IPS-20b (cell line): ENCODE data around the gene IL4I1.
A peak's percentile ranks its signal among the peaks of the same experiment; 100 is the strongest.

Source experiments
- H3K27ac ChIP-seq: one replicate; pipeline ENCODE4 v1.5.1; 2013; ENCODE audit warnings: low read length
- H3K27me3 ChIP-seq: 2 replicates; pipeline ENCODE4 v1.6.1; 2013; ENCODE audit warnings: mild to moderate bottlenecking, low read length, inconsistent platforms; ENCODE audit not compliant: insufficient read depth
- H3K36me3 ChIP-seq: 2 replicates; pipeline ENCODE4 v1.6.1; 2013; ENCODE audit warnings: low read depth, mild to moderate bottlenecking, inconsistent platforms, low read length, moderate library complexity; ENCODE audit not compliant: insufficient read depth
- H3K4me1 ChIP-seq: 2 replicates; pipeline ENCODE4 v1.6.1; 2013; ENCODE audit warnings: mild to moderate bottlenecking, control low read depth, inconsistent platforms, low read length, moderate library complexity; ENCODE audit not compliant: insufficient read depth
- H3K4me3 ChIP-seq: 2 replicates; pipeline ENCODE4 v1.5.1; 2013; ENCODE audit warnings: mild to moderate bottlenecking, low read length, inconsistent platforms
- H3K9ac ChIP-seq: 2 replicates; pipeline ENCODE4 v1.6.1; 2013; ENCODE audit warnings: low read depth, mild to moderate bottlenecking, inconsistent platforms, low read length, moderate library complexity
- H3K9me3 ChIP-seq: 2 replicates; pipeline ENCODE4 v1.6.1; 2013; ENCODE audit warnings: mild to moderate bottlenecking, low read depth, low read length, inconsistent platforms; ENCODE audit not compliant: insufficient read depth

IL4I1 gene

GRCh38 chr19:49857061-49857837, 39.4 kb downstream of the IL4I1 start:
- Histone ChIP-seq H3K4me1 (peaks cover 6% of the 10 kb centered on the region; the same call in 1 of the 2 replicates), H3K4me3 (no peak overlapping the region), H3K27ac (no peak overlapping the region), H3K27me3 (no peaks in the 10 kb centered on the region), H3K9me3 (no peaks in the 10 kb centered on the region), H3K36me3 (peaks cover 83% of the 10 kb centered on the region), H3K9ac (no peak overlapping the region)

- peaks cover 82% of the 10 kb centered on the region for H3K36me3 ChIP-seq
- H3K4me1 ChIP-seq = peaks cover 7% of the 10 kb centered on the region; the same call in 1 of the 2 replicates
- H3K9me3 ChIP-seq = no peaks in the 10 kb centered on the region
- H3K4me3 ChIP-seq = no peak overlapping the region
- H3K27ac ChIP-seq = no peak overlapping the region
- no peak overlapping the region for H3K9ac ChIP-seq
- no peaks in the 10 kb centered on the region for H3K27me3 ChIP-seq
Measured at GRCh38 chr19:49856574-49857021, 40.1 kb downstream of the IL4I1 start.

GRCh38 chr19:49855676-49856573, 40.8 kb downstream of the IL4I1 start:
- H3K27ac ChIP-seq = no peak overlapping the region
- peaks cover 76% of the 10 kb centered on the region for H3K36me3 ChIP-seq
- no peaks in the 10 kb centered on the region for H3K27me3 ChIP-seq
- no peaks in the 10 kb centered on the region for H3K9me3 ChIP-seq
- H3K4me3 ChIP-seq = no peak overlapping the region
- H3K4me1 ChIP-seq = peaks cover 7% of the 10 kb centered on the region; the same call in 1 of the 2 replicates
- H3K9ac ChIP-seq = no peak overlapping the region

GRCh38 chr19:49855277-49855675, 41.4 kb downstream of the IL4I1 start:
- Histone ChIP-seq H3K27ac (no peak overlapping the region), H3K27me3 (no peaks in the 10 kb centered on the region), H3K4me1 (peaks cover 7% of the 10 kb centered on the region; the same call in 1 of the 2 replicates), H3K36me3 (peaks cover 70% of the 10 kb centered on the region), H3K9ac (no peak overlapping the region), H3K9me3 (no peaks in the 10 kb centered on the region), H3K4me3 (no peak overlapping the region)

GRCh38 chr19:49854378-49855263, 42.1 kb downstream of the IL4I1 start:
- Histone ChIP-seq H3K4me1 (peaks cover 7% of the 10 kb centered on the region; the same call in 1 of the 2 replicates), H3K27me3 (no peaks in the 10 kb centered on the region), H3K9ac (no peak overlapping the region), H3K36me3 (peaks cover 63% of the 10 kb centered on the region), H3K9me3 (no peaks in the 10 kb centered on the region), H3K27ac (no peak overlapping the region), H3K4me3 (no peak overlapping the region)

- Histone ChIP-seq H3K4me1 (peaks cover 7% of the 10 kb centered on the region; the same call in 1 of the 2 replicates), H3K9ac (no peak overlapping the region), H3K27me3 (no peaks in the 10 kb centered on the region), H3K27ac (no peak overlapping the region), H3K36me3 (peaks cover 61% of the 10 kb centered on the region), H3K4me3 (no peak overlapping the region), H3K9me3 (no peaks in the 10 kb centered on the region)
Measured at GRCh38 chr19:49853852-49854377, 42.8 kb downstream of the IL4I1 start.

- H3K36me3 ChIP-seq = peaks cover 49% of the 10 kb centered on the region
- no peaks in the 10 kb centered on the region for H3K27me3 ChIP-seq
- peaks cover 7% of the 10 kb centered on the region; the same call in 1 of the 2 replicates for H3K4me1 ChIP-seq
- H3K27ac ChIP-seq = no peak overlapping the region
- no peaks in the 10 kb centered on the region for H3K9me3 ChIP-seq
- no peak overlapping the region; the same call in 1 of the 2 replicates for H3K9ac ChIP-seq
- peak overlapping the region; percentile 90 for H3K4me3 ChIP-seq
Measured at GRCh38 chr19:49852631-49853126, 44.0 kb downstream of the IL4I1 start.

GRCh38 chr19:49851456-49852259, 45.0 kb downstream of the IL4I1 start:
- Histone ChIP-seq H3K36me3 (peaks cover 39% of the 10 kb centered on the region), H3K4me3 (peak overlapping the region; percentile 90), H3K9me3 (no peaks in the 10 kb centered on the region), H3K9ac (peak overlapping the region; percentile 85), H3K27me3 (no peaks in the 10 kb centered on the region), H3K27ac (no peak overlapping the region), H3K4me1 (peaks cover 7% of the 10 kb centered on the region; the same call in 1 of the 2 replicates)

- Histone ChIP-seq H3K27ac (peak within 1 kb of the TSS; percentile 90), H3K9me3 (no peaks in the 10 kb centered on the region), H3K36me3 (peaks cover 30% of the 10 kb centered on the region), H3K9ac (peak within 1 kb of the TSS; percentile 85), H3K4me3 (peak within 1 kb of the TSS; percentile 90), H3K4me1 (peaks cover 7% of the 10 kb centered on the region; the same call in 1 of the 2 replicates), H3K27me3 (no peaks in the 10 kb centered on the region)
Measured at GRCh38 chr19:49850487-49851342, 46.0 kb downstream of the IL4I1 start, which contains the start of gene PTOV1. Gene PTOV1 (plus strand): TSS chr19:49851159.
